HG03135 (cell line): ENCODE data around the gene KRTAP4-8.
"Not testable (repeated sequence)": the region's sequence is repeated elsewhere in the genome, so short reads cannot be mapped to it uniquely, and the experiment has no call there.

ENCODE experiments used
- ATAC-seq: cut with Tn5 transposase; IDR thresholded peaks from one replicate; pipeline ENCODE4 v1.9.1; 2021; ENCODE audit warnings: mild to moderate bottlenecking, moderate library complexity; ENCODE audit not compliant: unreplicated experiment

KRTAP4-8 gene

DNA sequence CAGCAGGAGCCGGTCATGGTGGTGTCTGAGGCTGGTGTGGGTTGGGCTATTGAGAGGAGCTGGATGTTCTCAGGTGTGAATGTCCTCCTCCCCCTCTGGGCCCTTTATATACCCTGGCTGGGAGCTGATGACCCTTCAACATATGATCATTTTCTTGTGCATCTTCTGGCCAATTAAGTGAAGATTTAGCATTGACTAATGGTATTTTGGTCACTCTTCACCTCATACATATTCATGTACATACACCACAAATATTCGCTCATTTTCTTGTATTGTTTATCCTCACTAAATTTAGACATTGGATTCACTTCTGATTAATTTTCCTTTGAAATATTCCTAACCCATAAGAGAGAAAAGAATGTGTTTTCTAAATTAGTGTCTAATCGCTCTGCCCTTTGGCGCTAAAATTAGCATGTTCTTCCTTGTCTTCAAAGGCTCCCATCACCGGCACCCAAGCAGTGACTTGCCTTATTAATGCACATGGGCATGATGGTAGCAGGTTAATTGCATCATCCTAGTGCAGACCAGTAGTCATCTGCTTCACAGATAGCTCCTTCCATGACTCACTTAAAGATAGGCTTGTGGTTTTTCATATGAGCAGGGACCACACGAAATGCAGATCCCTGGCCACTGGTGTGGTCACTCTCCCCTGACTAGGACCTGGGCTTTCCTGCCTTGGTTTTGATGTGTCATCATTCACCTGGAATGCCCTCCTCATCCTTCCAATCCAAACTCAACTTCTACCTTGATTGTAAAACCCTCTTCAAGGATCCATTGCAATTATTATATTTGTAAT, 31.9 kb downstream of the KRTAP4-8 start, which contains the start of gene KRTAP2-4:
Gene KRTAP2-4, minus strand, starts transcription at position 51 of the 796 bp plus-strand sequence. Its CDS starts 34 bp downstream, at position 17.
- no peak for ATAC-seq

DNA sequence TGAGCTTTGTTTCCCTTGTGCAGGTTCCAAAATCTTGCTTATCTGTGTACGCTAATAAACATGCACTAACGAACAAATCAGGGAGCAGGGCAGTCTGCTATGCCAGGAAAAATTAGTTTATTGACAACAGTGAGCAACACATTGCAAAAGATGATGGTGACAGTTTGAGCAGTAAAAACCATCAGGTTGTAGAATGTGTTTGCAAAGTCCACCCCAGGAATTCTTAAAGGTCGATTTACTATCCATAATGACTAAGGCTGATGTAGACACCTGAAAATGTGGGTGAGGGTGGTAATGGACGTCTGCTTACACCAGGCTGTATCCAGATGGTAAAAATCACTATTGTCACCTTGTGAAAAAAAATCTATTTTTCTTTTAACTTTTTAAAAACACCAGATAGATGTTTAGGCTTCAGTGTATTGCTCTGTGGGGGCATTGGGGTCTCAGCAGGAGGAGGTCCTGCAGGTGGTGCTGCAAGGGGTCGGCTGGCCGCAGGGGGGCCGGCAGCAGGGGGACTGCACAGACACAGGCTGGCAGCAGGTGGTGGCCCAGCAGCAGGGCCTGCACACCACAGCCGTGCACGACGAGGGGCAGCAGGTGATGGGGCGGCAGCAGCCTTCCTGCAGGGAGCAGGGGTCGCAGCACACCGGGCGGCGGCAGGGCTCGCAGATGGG, 32.8 kb downstream of the KRTAP4-8 start:
- not testable (repeated sequence) for ATAC-seq

DNA sequence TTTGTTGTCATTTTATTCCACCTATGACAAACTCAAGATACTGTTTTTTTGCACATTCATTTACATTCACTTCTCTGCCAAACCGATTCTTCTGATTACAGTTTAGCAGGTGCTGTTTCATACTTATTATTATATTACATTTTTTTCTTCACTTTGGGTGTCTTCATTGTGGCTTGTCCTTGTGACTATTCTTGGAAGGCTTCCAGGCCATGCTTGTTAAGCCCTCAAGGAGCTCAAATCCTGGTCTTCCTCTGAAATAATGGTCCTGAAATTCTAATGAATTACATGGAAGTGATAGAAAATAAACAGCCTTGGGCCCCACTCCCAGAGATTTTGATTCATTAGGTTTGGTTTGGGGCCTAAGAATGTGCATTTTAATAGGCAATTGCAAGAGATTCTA, 33.6 kb downstream of the KRTAP4-8 start:
- ATAC-seq, result no peak

DNA sequence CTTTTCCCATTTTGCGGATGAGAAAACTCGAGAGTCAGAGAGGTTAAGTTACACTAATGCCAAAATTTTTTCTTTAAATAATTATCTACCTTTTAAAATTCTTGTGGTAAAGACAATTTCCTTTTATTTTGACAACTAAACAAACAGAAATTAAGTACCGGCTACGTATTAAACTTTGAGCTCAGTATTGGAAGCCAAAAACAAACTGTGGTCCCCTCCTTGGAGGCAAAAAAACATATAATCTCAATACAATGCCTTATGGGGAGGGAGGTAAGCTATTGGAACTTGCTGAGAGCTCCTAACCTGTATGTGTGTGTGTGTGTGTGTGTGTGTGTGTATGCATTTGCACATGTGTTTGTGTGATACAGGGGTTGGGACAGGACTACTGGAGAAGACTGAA, 34.5 kb downstream of the KRTAP4-8 start:
- no peak for ATAC-seq

DNA sequence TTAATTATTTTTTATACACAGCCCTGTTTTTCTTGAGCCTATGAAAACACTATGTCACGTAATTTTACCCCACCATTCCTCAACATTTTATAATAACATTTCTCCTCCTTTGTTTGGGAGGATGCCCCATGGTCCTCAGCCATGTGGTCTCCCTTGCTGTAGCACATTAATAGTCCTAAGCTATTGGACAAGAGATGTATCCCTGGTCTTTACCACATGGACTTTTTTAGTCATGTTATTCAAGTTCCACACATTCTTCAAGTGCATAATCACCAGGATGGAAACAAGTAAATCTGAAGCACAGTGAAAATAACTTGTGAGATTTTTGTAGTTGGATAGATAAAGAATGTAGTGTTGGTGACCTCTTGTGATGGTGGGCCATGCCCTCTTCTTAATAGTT, 36.0 kb downstream of the KRTAP4-8 start:
- no peak for ATAC-seq

DNA sequence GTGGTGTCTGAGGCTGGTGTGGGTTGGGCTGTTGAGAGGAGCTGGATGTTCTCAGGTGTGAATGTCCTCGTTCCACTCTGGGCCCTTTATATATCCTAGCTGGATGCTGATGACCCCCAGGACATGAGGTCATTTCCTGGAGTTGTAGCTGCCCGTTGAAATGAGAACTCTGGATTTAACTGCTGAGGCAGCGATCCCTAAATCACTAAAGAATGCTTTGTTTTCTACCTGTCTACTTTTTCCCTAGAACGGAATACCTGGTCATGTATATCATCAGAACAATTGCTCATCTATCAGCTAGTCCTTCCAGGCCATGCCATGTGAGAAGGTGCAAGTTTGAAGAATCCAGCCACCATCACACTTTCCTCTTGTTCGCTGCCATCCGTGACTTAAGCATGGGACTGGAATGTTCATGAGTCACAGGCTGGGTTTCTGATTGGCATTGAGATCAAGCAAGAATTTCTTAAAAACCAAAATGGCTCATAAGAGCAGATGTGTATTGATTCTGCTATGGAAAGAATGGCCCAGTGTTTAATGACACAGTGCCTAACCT, 37.8 kb downstream of the KRTAP4-8 start, which contains the start of gene KRTAP2-3:
Gene KRTAP2-3, minus strand, starts transcription at position 63 of the 553 bp plus-strand sequence. CDS start 64 bp downstream, outside the sequence.
- no peak for ATAC-seq

DNA sequence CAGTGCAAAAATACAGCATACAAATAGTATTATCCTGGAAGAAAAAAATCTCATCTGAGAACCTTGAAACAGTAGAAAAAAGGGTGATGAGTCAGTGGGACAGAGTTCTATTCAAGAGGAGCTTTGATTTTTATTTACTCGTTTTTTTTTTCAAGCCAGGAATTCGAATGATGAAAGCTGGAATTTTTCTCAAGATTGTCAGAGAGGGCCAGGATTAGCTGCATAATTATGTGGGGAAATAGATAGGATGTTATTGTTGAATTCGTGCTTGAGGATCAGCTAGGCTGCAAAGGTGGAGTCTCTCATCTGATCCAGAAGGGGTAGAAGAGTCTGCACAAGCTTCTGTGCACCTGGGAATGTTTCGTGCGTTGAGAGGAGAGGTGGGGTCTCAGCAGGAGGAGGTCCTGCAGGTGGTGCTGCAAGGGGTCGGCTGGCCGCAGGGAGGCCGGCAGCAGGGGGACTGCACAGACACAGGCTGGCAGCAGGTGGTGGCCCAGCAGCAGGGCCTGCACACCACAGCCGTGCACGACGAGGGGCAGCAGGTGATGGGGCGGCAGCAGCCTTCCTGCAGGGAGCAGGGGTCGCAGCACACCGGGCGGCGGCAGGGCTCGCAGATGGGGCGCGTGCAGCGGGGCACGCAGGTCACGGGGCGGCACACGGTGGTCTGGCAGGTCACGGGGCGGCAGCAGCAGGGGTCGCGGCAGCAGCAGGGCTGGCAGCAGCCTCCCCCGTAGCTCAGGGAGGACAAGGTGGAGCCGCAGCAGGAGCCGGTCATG, 38.5 kb downstream of the KRTAP4-8 start:
- not testable (repeated sequence) for ATAC-seq

DNA sequence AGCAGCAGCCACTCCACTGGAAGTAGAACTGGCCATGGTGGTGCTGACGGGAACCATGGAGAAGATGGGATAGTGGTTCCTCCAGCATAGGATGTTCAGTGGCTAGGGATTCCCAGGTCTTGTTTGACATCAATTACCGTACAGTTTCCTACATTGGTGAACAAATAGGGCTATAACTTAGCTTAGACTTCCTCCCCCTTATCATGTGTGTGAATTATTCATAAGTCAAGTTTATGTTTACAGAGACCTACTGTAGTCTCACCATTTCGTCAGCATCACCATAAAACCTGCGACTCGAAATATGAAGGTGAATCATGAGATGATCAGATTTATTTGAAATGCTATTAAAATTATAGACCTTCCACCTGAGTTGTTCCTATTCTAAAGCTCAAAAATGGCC, 39.2 kb downstream of the KRTAP4-8 start:
- ATAC-seq, result no peak

DNA sequence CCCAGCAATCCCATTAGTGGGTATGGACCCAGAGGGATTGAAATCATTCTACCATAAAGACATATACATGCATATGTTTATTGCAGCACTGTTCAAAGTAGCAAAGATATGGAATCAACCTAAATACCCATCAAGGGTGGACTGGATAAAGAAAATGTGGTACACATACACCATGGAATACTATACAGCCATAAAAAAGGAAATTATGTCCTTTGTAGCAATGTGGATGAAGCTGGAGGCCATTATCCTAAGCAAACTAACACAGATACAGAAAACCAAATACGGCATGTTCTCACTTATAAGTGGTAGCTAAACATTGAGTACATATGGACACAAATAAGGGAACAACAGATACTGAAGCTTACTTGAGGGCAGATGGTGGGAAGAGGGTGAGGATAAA, 40.4 kb downstream of the KRTAP4-8 start:
- ATAC-seq, result no peak

DNA sequence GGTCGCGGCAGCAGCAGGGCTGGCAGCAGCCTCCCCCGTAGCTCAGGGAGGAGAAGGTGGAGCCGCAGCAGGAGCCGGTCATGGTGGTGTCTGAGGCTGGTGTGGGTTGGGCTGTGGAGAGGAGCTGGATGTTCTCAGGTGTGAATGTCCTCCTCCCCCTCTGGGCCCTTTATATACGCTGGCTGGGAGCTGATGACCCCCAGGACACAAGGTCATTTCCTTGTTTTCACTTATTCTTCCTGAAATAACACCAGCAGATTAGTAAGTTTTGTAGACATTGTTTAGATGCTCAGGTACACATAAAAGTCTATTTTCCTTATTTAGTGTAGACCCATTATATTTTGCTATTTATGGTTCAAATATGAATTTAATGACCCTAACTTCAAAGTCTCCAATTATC, 42.8 kb downstream of the KRTAP4-8 start, which contains the start of gene KRTAP2-2:
Gene KRTAP2-2, minus strand, starts transcription at position 101 of the 400 bp plus-strand sequence. Its CDS starts 19 bp downstream, at position 82.
- not testable (repeated sequence) for ATAC-seq

DNA sequence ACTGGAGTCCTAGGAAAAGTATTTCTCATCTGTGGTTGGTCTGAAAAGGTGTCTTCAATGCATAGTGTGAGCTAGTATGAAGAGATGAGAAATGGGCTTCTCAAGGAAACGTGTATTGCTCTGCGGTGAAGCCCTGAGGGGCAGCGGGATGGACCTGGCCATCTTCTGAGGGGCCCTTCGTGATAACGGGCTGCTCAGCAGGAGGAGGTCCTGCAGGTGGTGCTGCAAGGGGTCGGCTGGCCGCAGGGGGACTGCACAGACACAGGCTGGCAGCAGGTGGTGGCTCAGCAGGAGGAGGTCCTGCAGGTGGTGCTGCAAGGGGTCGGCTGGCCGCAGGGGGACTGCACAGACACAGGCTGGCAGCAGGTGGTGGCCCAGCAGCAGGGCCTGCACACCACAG, 43.4 kb downstream of the KRTAP4-8 start:
- not testable (repeated sequence) for ATAC-seq

DNA sequence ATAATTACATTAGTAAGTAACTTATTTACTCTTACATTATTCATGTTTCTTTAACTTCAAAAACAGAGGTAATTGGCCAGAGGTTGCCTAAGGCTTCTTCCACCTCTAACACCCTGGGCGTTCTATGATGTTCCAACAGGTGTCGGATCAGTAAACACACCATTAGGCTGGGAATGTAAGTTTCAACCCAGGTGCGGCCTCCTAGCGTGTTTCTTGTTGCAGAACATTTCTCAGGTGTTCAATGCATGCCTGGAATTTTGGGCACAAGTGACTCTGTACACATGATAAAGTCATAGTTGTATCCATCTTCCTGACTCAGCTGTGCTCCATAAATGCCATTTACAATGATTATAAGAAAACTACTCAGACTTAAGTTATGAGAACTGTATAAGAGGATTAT, 43.9 kb downstream of the KRTAP4-8 start:
- ATAC-seq, result no peak

DNA sequence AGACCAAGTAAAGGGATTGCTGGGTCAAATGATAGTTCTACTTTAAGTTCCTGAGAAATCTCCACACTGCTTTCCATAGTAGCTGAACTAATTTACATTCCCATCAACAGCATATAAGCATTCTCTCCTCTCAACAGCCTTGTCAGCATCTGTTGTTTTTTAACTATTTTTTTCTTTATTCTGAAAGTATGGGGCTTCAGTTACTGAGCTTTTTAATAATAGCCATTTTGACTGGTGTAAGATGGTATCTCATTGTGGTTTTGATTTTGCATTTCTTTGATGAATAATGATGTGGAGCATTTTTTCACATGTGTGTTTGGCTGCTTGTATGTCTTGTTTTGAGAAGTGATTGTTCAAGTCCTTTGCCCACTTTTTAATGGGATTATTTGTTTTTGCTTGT, 45.4 kb downstream of the KRTAP4-8 start:
- ATAC-seq, result no peak

DNA sequence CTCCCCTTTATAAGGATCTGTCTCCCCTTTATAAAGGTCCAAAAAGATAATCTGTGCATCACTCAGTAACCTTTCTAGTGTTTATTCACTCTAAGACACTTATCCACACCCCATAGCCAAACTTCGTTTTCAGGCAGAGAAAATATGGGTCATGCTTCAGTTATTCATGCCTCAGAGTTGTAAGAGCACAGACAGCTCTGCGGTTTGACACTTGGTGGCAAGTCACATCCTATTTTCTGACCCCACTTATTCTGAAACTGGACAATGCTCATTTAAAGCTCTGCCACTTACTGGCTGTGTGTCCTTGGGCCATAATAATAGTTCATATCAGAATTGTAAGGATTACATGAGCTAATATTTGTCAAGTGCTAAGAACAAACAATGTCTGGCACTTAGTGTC, 48.8 kb downstream of the KRTAP4-8 start:
- ATAC-seq, result no peak

DNA sequence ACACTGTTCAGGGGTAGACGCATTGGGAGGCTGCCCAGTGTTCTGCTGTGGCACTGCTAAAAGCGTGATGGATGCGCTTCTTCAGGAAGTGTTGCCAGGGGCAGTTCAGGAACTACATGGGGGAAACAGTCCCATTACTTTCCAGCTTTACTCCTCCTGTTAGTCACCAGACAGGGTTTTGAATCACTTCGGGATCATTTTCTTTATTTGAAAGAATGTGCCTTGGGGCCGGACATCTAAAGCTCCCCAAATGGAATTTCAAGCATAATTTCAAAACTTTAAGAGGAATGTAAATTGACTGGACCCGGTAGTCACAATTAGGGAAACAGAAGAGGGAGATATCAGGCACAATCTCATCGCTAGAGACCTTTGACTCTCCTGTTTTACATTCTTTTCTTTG, 49.5 kb downstream of the KRTAP4-8 start:
- ATAC-seq, result no peak
